ENCODE data around the gene LASP1. TPM values are rescaled to one million over a fixed set of nuclear protein-coding genes. Genes with fewer than 3 reads are reported as not detected.
"Not testable (repeated sequence)": the region's sequence is repeated elsewhere in the genome, so short reads cannot be mapped to it uniquely, and the experiment has no call there.

The LASP1 gene
- total and polyA plus RNA-seq, 4 donors = 65.5 to 140 (median 82.0) TPM

GRCh38 chr17:38947189-38947588, 77.3 kb downstream of the LASP1 start:
- no peaks in the 10 kb centered on the region for H3K9me3 ChIP-seq (ENCODE audit: control insufficient read depth in 4 of 4, insufficient read depth in 3 of 4, low read length in 3 of 4)
- H3K27me3 ChIP-seq (ENCODE audit: control insufficient read depth in 3 of 3, insufficient read depth in 3 of 3, low read length in 2 of 3) = no peaks in the 10 kb centered on the region
- ATAC-seq (ENCODE audit: insufficient read depth, low FRiP score) (no peak), DNase-seq (no peak)
- no peak overlapping the region for H3K9ac ChIP-seq (ENCODE audit: insufficient read depth in 1 of 2, low read length in 2 of 2)
- no peak for TF ChIP-seq CTCF (IDR thresholded peaks at IDR 0.05; ENCODE audit: control extremely low read depth, extremely low read depth)
- 88 to 93% methylated on average over 2 of the region's 2 CpGs for WGBS, 2 donors
- no peak overlapping the region for H3K4me3 ChIP-seq
- H3K27ac ChIP-seq (ENCODE audit: low read depth in 1 of 2, low read length in 1 of 2) = no peak overlapping the region
- no peaks in the 10 kb centered on the region for H3K36me3 ChIP-seq (ENCODE audit: control insufficient read depth in 4 of 4, insufficient read depth in 4 of 4, low read length in 4 of 4)
- no peaks in the 10 kb centered on the region for H3K4me1 ChIP-seq (ENCODE audit: control insufficient read depth in 5 of 5, insufficient read depth in 5 of 5, low read length in 5 of 5)

- not testable (repeated sequence) for H3K4me1 ChIP-seq (ENCODE audit: control insufficient read depth in 5 of 5, insufficient read depth in 5 of 5, low read length in 5 of 5); ATAC-seq (ENCODE audit: insufficient read depth, low FRiP score); H3K27ac ChIP-seq (ENCODE audit: low read depth in 1 of 2, low read length in 1 of 2); H3K4me3 ChIP-seq; DNase-seq; H3K36me3 ChIP-seq (ENCODE audit: control insufficient read depth in 4 of 4, insufficient read depth in 4 of 4, low read length in 4 of 4); H3K9ac ChIP-seq (ENCODE audit: insufficient read depth in 1 of 2, low read length in 2 of 2); H3K27me3 ChIP-seq (ENCODE audit: control insufficient read depth in 3 of 3, insufficient read depth in 3 of 3, low read length in 2 of 3); H3K9me3 ChIP-seq (ENCODE audit: control insufficient read depth in 4 of 4, insufficient read depth in 3 of 4, low read length in 3 of 4)
- WGBS, 2 donors = 92 to 96% methylated on average over 7 of the region's 7 CpGs
Observed at GRCh38 chr17:38953800-38954199, 83.9 kb downstream of the LASP1 start.

GRCh38 chr17:38958326-38958725, 88.5 kb downstream of the LASP1 start:
- DNase-seq (peak in 1 of 3 donors; percentile 16), ATAC-seq (ENCODE audit: insufficient read depth, low FRiP score) (no peak)
- TF ChIP-seq CTCF (IDR thresholded peaks at IDR 0.05; ENCODE audit: control extremely low read depth, extremely low read depth) = no peak
- H3K27me3 ChIP-seq (ENCODE audit: control insufficient read depth in 3 of 3, insufficient read depth in 3 of 3, low read length in 2 of 3) = no peaks in the 10 kb centered on the region
- 0% methylated on average over 1 of the region's 1 CpG for WGBS, 2 donors
- no peaks in the 10 kb centered on the region for H3K4me1 ChIP-seq (ENCODE audit: control insufficient read depth in 5 of 5, insufficient read depth in 5 of 5, low read length in 5 of 5)
- H3K9me3 ChIP-seq (ENCODE audit: control insufficient read depth in 4 of 4, insufficient read depth in 3 of 4, low read length in 3 of 4) = no peaks in the 10 kb centered on the region
- no peaks in the 10 kb centered on the region for H3K36me3 ChIP-seq (ENCODE audit: control insufficient read depth in 4 of 4, insufficient read depth in 4 of 4, low read length in 4 of 4)
- H3K4me3 ChIP-seq = no peak overlapping the region
- H3K27ac ChIP-seq (ENCODE audit: low read depth in 1 of 2, low read length in 1 of 2) = no peak overlapping the region
- H3K9ac ChIP-seq (ENCODE audit: insufficient read depth in 1 of 2, low read length in 2 of 2) = no peak overlapping the region

- no peak for TF ChIP-seq CTCF (IDR thresholded peaks at IDR 0.05; ENCODE audit: control extremely low read depth, extremely low read depth)
- Histone ChIP-seq H3K4me3 (no peak overlapping the region), H3K4me1 (ENCODE audit: control insufficient read depth in 5 of 5, insufficient read depth in 5 of 5, low read length in 5 of 5) (no peaks in the 10 kb centered on the region), H3K27ac (ENCODE audit: low read depth in 1 of 2, low read length in 1 of 2) (no peak overlapping the region), H3K27me3 (ENCODE audit: control insufficient read depth in 3 of 3, insufficient read depth in 3 of 3, low read length in 2 of 3) (no peaks in the 10 kb centered on the region), H3K36me3 (ENCODE audit: control insufficient read depth in 4 of 4, insufficient read depth in 4 of 4, low read length in 4 of 4) (no peaks in the 10 kb centered on the region), H3K9ac (ENCODE audit: insufficient read depth in 1 of 2, low read length in 2 of 2) (no peak overlapping the region), H3K9me3 (ENCODE audit: control insufficient read depth in 4 of 4, insufficient read depth in 3 of 4, low read length in 3 of 4) (no peaks in the 10 kb centered on the region)
- ATAC-seq (ENCODE audit: insufficient read depth, low FRiP score) = no peak
- peak in 1 of 3 donors; percentile 14 for DNase-seq
Observed at GRCh38 chr17:38958756-38959155, 88.9 kb downstream of the LASP1 start.

Data from lung (tissue), 12 donors.